GM12872 (cell line): ENCODE measurements around the gene UBE2J2.

Source experiments
- CTCF ChIP-seq: IDR thresholded peaks from 3 replicates; pipeline ENCODE4 v1.5.1; 2011; ENCODE audit warnings: low read depth, mild to moderate bottlenecking, low read length, moderate library complexity; ENCODE audit not compliant: insufficient read depth

Gene UBE2J2

GRCh38 chr1:1302951-1303509 is 29.4 kb upstream of the UBE2J2 start:
- TF ChIP-seq CTCF = no peak

- TF ChIP-seq CTCF = peak; percentile 65
Observed at GRCh38 chr1:1302006-1302430, 28.4 kb upstream of the UBE2J2 start.

GRCh38 chr1:1300352-1300739 is 26.7 kb upstream of the UBE2J2 start:
- TF ChIP-seq CTCF = no peak

GRCh38 chr1:1299686-1300351 is 26.2 kb upstream of the UBE2J2 start:
- peak; percentile 73 for TF ChIP-seq CTCF

- no peak for TF ChIP-seq CTCF
Observed at GRCh38 chr1:1298861-1299685, 25.4 kb upstream of the UBE2J2 start.

- TF ChIP-seq CTCF = no peak
Observed at GRCh38 chr1:1297802-1298424, 24.3 kb upstream of the UBE2J2 start.
